ENCODE data around the gene CAMTA1.
A peak's percentile ranks its signal among the peaks of the same experiment; 100 is the strongest.

CAMTA1 gene

DNA sequence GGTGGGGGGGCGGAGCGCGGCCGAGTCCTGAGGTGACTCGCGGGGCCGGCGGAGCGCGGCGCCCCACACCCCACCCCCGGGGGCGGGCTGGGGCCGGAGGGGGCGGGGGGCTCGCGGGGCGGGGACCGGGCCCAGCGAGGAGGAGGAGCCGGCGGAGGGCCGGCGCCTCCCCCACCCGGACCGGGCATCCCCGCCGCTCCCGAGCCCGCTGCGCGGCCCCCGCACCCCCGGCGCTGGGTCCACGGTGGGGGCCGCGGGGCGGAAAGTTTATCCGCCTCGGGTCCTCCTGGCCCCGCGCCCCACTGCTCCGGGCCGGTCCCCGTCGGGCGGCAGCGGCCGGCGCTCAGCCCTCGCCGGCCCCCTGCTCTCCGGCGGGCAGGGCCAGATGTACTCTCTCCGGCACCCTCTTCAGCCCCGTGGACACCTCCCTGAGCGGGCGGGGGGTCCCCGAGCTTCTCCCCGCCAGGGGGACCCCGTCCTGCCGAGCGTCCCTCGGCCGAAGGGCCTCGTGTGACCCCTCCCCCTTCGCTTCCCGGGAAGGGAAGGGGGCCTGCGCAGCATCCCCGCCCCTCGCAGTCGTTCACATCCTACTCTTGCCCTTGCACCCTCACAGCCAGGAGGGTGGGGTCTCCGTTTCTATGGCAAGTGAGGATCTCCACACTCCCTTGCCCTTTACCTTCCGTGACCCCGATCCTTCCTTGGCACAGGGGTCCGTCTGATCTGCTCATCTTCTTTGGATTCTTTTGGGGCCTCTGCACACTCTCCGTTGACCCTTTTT lies 663 bp downstream of the CAMTA1 start:
- TF ChIP-seq CTCF (IDR thresholded peaks at IDR 0.05; ENCODE audit: insufficient read depth, low read depth, low read length, missing control alignments), result no peak
- DNase-seq (ENCODE audit: low read depth), result peak; percentile 63
- peak overlapping the region; percentile 76 for H3K4me3 ChIP-seq (ENCODE audit: low read depth, low read length)

GRCh38 chr1:6788946-6789345 lies 3.7 kb downstream of the CAMTA1 start:
- H3K4me3 ChIP-seq (ENCODE audit: low read depth, low read length), result no peak overlapping the region
- no peak for TF ChIP-seq CTCF (IDR thresholded peaks at IDR 0.05; ENCODE audit: insufficient read depth, low read depth, low read length, missing control alignments)
- no peak for DNase-seq (ENCODE audit: low read depth)

DNA sequence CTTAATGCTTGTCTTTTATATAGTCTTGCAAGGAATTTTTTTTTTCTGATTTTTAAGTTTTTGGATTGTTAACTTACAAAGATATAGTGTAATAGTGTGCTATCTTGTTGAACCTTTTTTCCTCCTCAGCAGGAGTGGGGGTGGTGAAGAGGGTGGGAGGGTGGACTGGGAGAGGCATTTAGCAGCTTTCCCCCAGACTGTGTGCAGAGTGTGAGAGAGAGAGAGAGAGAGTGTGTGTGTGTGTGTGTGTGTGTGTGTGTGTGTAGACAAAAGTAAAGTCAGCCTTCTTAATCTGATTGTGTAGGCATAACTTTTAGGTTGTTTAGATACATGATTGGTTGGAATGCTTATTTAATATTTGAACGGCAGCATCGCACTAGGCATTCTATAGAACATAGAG lies 4.9 kb downstream of the CAMTA1 start:
- H3K4me3 ChIP-seq (ENCODE audit: low read depth, low read length), result no peak overlapping the region
- no peak for TF ChIP-seq CTCF (IDR thresholded peaks at IDR 0.05; ENCODE audit: insufficient read depth, low read depth, low read length, missing control alignments)
- no peak for DNase-seq (ENCODE audit: low read depth)

- peak; percentile 17 for TF ChIP-seq CTCF (IDR thresholded peaks at IDR 0.05; ENCODE audit: insufficient read depth, low read depth, low read length, missing control alignments)
- H3K4me3 ChIP-seq (ENCODE audit: low read depth, low read length), result no peak overlapping the region
- DNase-seq (ENCODE audit: low read depth), result peak; percentile 51
Measured at GRCh38 chr1:6794164-6794563, 8.9 kb downstream of the CAMTA1 start.

GRCh38 chr1:6795203-6795602 lies 9.9 kb downstream of the CAMTA1 start:
- DNase-seq (ENCODE audit: low read depth), result no peak
- TF ChIP-seq CTCF (IDR thresholded peaks at IDR 0.05; ENCODE audit: insufficient read depth, low read depth, low read length, missing control alignments), result no peak
- no peak overlapping the region for H3K4me3 ChIP-seq (ENCODE audit: low read depth, low read length)

- DNase-seq (ENCODE audit: low read depth), result no peak
- no peak overlapping the region for H3K4me3 ChIP-seq (ENCODE audit: low read depth, low read length)
- TF ChIP-seq CTCF (IDR thresholded peaks at IDR 0.05; ENCODE audit: insufficient read depth, low read depth, low read length, missing control alignments), result no peak
Measured at GRCh38 chr1:6795661-6796060, 10.4 kb downstream of the CAMTA1 start.

DNA sequence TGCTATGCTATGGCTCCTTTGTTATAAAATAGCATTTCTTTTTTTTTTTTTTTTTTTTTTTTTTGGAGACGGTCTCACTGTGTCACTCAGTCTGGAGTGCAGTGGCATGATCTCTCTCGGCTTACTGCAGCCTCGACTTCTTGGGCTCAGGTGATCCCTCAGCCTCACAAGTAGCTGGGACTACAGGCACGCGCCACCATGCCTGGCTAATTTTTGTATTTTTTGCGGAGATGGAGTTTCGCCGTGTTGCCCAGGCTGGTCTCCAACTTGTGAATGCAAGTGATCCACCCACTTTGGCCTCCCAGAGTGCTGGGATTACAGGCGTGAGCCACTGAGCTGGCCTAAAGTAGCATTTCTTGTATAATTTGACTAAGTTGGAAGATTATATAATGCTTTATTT lies 10.8 kb downstream of the CAMTA1 start:
- H3K4me3 ChIP-seq (ENCODE audit: low read depth, low read length), result no peak overlapping the region
- no peak for TF ChIP-seq CTCF (IDR thresholded peaks at IDR 0.05; ENCODE audit: insufficient read depth, low read depth, low read length, missing control alignments)
- DNase-seq (ENCODE audit: low read depth), result no peak

All from GM12865 (cell line).